ENCODE data around the gene OMP. TPM values are rescaled to one million over a fixed set of nuclear protein-coding genes. Genes with fewer than 3 reads are reported as not detected.

Gene OMP
- total RNA-seq, 1 experiment from 2014 or later, result not detected

DNA sequence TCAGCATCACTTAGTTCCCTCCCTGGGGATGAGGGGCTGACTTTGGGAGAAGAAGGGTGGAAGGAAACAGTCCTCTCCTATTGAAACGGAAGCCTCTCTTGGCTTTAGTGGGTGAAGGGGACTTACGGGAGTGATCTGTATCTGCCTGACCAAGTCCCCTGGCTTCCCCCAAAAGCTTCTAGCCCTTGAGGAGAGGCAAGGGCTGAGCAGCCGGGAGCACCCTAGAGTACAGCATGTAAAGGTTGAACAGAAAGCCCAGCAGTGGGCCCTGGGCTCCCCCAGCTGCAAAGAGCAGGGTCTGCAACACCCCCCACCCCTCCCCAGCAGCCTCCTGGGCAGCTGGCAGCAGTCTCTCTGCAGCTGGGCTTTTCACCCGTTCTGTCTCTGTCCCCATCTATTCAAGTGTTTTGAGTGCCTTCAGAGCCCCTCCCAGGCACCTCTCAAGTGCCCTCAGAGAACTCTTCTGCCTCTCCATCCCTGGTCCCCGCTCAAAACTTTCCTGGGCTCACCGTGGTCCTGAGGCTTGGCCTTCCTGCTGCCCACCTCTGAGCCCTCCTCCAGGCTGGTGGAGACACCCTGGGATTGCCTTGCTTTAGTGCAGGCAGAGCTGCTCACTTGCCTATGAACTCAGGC lies 33.2 kb upstream of the OMP start:
- no peak for DNase-seq (ENCODE audit: low spot score)

DNA sequence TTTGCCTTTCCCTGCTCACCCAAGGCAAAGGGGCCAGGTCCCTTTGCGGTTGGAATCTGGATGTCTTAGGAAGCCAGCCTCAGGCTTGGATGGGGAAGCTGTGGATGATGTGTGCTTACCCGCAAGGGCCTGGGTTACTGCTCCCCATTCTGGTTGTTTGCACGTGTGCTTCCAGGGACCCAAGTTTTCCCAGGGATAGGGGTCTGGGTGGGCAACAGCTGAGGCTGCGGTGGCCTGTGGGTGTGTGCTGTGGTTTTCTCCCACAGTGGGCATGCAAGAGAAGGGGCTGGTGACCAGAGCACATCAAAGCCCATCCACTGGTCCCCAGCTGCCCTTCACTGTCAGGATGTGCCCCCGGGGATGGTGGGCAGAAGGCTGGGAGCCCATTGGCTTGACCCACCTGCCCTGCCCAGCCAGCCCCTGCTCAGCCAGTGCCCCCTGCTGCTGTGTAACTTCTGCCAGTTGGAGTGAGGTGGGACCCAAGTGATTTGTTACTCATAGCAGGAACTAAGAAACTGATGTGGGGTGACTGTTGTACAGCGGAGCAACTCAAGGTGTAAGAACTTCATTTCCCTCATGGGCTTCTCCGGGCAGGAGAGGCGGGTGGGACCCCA lies 32.6 kb upstream of the OMP start:
- DNase-seq (ENCODE audit: low spot score), result no peak

DNA sequence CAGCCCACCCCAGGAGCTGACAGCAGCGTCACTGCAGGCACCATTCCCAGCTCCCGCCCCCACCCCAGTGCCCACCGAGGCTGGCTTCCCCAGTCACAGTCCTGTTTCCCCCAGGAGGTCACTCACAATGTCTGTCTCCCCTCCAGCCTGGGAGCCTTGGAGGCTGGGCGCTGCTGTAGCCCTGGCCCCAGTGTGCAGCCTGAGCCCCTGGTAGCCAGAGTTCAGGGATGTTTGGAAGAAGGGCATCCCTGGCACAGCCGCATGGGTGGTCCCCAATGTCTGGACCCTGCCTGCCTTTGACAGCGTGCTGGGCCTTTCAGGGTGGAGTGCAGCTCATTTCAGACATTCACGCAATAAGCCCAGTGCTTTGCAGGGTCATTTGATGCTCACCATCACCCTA lies 31.6 kb upstream of the OMP start:
- no peak for DNase-seq (ENCODE audit: low spot score)

DNA sequence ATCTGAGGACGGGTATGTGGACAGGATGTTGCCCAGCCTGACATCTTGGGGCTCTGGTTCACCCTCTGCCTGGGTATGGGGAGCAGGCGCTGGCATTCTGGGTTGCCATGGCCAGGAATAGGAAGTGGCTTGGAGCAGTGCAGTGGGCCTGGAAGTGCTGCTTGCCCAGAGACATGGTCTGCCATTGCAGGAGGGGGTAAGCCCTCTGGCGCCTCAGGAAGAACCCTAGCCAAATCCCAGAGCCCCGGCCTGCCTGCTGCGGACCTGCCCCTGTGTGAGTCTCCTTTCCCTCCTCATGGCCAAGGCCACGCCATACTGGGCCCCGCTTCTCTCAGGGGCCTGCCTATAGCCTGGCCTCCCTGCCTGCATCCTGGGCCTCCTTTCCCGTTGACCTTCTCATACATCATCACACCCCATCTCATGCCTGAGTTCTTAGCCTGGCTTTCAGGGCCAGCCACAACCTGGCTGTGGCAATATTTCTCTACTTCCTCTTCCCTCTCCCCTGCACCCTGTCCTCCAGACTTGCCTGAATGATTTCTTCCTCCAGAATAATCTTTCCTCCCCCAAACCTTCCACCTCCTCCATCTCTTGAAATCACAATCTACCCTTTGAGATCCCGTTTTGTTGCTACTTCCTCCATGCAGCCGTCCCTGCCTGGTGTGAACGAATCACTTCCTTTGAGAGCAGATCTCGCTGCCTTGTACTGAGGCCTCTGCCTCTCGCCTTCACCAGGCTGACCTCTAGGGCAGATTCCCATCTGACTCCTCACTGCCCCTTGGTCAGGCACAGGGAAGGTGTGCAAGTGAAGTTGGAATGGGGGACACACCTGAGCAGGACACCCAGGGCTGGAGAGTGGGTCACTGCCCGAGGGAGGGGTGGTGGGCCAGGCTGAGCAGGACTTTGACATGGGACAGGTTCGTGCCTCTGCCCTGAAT lies 30.7 kb upstream of the OMP start:
- no peak for DNase-seq (ENCODE audit: low spot score)

DNA sequence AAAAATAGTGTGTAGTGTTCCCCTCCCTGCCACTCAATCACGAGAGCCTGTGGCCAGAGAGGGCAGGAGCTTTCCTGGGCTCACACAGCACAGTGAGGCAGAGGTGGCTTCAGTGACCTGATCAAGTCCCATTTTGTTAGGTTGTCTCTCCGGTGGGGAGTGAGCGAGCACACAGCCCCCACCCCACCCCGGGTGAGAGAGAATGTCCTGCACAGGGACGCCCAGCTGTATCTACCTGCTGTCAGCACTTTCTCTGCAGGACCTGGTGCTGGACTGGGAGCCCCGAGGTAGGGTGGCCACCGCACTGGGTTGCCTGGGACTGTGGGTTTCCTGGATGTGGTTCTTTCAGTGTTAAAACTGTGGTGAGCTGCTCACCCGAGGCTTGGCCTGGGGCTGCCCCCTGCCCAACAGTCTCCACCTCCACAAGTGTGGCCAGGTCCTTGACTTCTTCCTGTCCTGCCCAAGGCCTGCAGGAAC lies 29.8 kb upstream of the OMP start:
- DNase-seq (ENCODE audit: low spot score), result no peak

DNA sequence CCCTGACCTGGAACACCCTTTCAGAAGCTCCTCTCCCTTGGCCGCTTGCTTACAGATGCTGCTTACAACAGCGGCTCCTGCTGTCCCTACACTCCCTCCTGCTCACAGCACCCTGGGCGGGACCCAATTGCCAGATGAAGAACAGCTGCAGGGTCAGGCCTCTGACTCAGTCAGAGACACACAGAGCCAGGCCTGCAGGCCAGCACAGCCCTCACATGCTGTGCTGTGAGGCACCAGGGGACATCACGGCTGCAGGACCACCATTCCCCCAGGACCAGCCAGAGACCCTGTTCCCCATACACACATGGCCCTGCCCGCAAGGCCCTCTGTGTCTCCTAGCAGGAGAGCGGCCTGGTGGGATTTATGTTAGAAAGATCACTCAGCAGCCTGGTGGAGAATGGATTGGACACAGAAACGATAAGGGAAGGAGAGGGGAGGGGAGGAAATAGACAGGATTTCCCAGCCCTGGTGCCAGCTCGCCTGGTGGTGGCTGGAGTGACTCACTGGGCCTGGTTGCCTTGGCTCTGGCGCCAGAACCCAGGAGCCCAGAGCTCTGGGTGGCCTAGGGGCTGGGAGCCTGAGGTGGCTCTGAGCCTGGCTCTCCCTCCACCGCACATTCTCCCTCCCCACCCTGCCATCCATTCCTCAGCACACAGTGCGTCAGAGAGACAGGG lies 29.2 kb upstream of the OMP start:
- peak; percentile 91 for DNase-seq (ENCODE audit: low spot score)

DNA sequence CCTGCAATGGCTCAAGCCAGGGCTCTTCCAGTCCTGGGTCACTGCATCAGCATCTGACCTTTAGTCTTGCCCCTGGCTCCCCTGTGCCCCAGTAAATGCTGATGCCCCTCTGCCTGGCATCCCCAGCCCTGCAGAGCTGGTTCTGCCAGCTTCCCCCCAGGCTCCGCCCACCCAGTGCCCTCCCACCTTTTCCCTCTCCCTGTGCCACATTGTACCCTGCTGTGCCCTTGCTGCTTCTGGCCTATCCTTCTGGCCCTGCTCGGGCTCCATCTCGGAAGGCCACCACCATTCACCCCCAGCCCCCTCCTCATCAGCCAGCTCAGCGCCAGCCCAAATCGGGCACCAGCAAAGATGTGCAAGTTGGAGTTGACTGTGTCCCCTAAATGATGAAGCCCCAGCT lies 28.4 kb upstream of the OMP start:
- DNase-seq (ENCODE audit: low spot score), result no peak

DNA sequence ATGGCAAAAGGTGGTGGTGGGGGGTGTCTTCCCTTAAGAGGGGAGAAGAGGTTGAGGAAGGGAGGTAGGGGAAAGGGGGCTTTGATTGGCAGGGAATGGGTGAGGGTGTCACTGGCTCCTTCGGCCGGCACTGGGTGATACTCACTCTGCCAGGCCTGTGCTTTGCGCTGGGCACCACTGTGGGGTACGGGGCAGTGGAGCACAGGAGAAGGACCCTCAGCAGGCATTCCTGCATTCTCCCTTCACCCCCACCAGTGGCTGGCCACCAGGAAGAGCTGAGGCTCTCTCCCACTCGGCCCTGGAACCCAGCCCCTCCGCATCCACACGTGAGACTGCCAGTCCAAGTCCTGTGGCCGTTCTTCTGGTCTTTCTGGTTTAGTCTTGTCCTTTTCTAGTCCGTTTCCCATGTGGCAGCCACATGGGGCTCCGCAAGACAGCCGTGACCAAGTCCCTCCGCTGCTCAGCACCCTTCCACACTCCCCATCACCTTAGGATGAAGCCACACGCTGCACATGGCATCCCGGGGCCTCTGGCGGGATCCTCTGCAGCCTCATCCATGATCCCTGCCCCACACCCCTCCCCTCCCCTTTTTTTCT lies 27.9 kb upstream of the OMP start:
- no peak for DNase-seq (ENCODE audit: low spot score)

DNA sequence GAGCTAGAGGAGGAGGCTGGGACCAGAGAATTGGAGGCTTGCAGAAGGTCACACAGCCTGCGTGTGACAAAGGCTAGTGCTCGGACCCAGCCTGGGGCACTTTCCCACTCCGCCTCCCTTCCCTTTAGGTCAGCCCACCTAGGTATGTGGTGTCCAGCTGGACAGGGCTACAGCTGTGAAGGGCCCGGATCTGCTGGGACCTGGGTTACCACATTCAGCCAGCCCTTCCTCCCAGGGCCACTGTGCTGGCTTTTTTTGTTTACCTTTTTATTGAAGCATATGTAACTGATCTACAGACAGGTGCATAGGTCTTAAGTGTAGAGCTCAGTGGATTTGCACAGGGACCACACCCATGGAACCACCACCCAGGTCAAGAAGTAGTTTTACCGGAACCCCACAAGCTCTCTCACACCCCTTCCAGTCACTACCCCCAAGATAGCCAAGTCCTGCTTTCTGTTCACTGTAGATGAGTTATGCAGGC lies 27.2 kb upstream of the OMP start:
- no peak for DNase-seq (ENCODE audit: low spot score)

DNA sequence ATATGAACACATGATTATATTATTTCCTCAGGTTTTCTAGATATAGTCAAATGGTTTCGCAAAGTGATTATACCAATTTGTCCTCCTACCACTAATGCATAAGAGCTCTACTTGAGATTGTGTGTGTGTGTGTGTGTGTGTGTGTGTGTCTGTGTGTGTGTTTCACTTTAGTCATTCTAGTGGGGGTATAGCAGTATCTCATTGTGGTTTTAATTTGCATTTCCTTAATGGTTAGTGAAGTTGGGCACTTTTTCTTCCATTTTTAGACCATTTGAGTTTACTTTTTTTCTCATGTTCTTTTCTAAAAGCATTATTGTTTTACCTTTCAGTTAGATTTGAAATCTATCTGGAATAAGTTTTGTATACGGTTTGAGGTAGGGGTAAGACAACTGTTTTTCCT lies 23.0 kb upstream of the OMP start:
- no peak for DNase-seq (ENCODE audit: low spot score)

DNA sequence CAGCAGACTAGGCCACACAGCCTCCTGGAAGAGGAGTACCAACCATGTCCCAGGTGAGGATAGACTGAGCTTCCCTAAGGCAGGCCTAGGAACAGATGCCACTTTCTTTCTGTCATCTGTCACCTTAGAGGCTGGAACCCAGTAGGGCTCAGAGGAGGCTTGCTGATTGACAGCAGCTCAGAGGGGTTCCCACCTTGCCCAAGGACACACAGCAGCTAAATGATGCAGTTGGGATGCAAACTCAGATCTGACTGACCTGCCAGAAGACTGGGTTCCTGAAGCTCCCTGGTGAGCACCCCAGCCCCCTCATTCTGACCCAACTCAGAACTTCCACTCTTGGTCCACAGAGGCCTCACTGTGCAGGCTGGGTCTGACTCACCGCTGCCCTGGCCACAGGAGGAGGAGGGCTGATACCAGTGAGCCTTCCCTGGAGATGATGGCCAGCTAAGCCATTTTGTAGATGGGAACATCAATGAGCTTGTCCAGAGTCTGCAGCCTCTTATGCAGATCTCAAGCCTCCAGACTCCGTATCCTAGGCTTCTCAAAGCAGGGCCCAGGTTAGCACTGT lies 21.9 kb upstream of the OMP start:
- no peak for DNase-seq (ENCODE audit: low spot score)

DNA sequence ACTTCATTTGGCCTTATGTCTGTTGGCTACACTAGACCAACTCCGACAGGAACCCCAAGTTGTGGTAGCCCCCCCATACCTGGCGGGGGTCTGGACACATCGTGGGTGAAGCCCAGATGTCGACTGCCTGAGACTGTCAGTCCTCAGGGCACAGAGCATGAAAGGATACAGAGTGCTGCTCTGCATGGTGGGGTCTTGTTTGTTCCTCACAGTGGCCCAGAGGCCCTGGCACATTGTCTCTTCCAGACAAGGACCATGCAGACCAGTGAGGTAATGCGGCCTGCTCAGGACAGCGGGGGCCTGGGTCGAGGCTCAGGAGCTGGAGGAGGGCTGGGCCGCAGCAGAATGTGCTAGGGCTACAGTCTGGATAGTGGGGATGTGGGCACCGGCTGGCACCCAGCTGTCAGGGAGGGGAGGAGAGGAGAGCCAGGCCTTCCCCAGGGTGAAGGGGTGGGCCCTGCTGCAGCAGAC lies 21.2 kb upstream of the OMP start:
- no peak for DNase-seq (ENCODE audit: low spot score)

DNA sequence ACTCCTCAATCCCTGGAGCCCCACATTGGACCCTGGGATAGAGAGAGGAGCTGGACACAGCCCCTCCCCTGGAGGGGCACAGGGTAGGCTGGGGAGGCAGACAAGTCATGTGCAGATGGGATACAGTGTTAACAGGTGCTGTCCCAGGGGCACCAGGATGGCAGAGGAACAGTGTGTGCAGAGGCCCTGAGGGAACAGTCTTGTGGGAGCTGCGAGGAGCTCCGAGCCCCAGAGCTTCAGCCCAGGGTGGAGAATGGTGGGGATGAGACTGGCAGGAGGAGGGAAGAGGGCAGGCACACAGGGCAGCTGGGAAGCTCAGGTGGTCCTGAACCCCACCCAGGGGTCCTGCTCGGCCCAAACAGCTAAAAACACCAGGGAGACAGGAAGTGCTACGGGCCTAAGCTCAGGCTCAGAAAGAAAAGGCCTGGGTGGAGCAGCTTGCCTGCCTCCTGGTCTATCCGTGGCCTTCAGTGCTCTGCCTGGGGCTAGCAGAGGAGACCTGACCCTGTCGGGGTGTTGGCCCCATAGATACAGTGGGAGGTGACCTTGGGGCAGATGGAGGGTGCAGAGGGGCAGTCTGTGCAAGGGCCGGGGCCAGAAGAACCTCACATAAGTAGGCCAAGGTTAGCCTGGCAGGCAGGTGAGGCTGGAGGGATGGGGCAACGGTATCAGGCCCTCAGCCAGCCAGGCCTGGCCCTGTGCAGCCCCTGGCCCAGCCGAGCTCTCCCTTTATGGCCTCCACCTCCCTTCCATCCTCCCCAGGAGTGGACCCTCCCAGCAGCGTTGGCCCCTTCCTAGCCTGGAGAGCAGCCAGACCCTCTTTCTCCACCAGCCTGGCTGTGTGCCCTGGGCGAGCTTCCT lies 20.4 kb upstream of the OMP start:
- DNase-seq (ENCODE audit: low spot score), result no peak

DNA sequence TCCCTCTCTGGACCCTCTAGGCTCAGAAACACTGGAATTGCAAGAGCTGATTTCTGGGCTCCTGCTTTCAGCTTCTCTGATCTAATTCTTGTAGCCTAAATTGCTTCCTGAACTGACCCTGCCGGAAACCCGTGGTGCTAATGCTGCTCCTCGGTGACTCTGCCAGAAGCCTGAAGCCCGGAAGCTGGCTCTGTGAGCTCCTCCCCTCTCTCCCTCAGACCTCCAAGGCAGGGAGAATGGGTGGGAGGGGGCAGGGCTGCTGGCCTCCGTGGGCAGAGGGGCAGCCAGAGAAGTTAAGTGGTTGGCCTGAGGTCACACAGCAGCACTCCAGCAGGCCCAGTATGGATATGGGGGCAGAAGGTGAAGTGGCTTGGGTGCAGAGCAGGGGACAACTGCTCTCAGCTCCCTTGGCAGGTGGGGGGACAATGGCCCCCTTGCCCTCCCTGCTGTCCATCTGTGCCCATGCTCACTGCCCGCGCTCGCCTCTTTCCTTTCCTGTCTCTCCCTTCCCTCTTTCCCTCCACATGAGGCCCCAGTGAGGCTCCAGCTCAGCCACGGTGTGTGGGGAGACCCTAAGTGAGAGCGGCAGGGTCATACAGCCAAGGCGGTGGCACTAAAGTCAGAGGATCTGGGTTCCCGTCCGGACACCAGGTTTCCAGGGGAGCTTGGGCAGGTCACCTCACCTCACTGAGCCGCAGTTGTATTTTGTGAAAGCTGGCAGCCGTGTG lies 19.6 kb upstream of the OMP start:
- DNase-seq (ENCODE audit: low spot score), result no peak

DNA sequence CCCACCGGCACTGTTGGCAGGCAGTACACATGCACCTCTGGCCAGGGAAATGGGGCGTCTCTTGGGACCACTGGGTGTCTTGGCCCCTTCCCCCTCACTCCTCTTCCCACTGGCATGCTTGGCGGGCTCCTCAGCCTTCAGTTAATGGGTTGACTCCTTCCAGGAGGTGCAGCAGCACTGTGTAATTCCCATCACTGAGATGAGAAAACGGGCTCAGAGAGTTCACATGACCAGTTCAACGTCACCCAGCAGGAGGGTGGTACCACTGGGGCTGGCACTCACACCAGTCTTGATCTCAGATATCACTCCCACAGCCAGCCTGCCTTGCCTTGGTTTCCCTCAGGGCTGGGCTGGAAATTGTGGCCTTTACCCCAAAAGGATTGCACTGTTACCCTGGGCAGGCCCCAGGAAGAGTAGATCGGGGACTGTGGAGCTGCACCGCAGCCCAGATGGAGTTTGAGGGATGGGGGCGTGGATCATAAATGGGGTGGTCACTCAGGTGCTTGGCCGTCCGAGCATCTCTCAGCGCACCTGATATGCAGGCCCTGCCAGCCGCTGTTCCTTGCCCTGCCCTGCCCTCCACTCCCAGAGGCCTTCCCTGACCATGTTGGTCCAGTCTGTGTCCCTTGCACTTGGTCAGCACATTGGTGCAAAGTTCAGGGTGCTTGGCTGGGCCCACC lies 18.9 kb upstream of the OMP start:
- DNase-seq (ENCODE audit: low spot score), result no peak

DNA sequence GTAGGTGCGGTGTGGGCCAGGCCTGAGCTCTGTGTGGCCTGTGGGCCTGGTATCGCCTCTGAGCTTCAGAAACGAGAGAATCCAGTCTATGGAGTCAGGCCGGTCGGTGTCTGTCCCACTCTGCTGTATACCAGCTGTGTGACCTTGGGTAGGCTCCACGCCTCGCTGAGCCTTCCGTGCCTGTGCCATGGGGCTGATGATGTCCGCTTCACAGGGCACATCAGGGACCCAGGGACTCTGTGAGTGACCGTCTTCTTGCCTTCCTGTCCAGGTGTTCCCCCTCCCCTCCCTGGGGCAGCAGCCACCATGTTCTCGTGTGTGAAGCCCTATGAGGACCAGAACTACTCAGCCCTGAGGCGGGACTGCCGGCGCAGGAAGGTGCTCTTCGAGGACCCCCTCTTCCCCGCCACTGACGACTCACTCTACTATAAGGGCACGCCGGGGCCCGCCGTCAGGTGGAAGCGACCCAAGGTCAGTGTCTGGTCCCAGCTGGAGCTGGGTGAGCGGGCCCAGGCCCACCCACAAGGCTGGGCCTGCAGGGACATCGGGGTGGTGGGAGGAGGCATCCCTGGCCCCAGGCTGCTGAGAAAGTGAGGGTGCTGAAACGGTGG lies 18.0 kb upstream of the OMP start:
- DNase-seq (ENCODE audit: low spot score), result no peak

DNA sequence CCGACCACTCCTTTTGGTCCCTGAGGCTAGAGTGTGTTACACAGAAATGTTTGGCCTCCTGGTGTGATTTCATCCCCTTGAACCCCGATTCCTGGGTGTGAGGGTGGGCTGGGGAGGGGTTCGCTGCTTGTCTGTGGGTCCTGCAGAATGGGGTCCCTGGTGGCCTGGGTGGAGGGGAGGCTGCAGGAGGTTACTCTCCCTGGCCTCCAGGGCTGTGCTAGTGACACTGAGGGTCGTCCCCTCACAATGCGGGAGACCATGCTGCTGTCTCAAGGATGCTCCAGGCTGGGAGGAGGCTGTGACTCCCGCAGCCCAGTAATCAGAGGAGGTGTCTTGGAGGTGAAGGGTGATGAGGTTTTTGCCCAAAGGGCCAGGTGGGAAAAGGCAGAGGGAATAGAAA lies 17.0 kb upstream of the OMP start:
- DNase-seq (ENCODE audit: low spot score), result no peak
